ACHN (cell line): ENCODE data around the gene DTWD2.

Source experiments
- DNase-seq: peaks from one replicate; pipeline ENCODE4 v3.0.0-alpha.2; 2015
- in situ Hi-C: cut with HindIII; loops from 2 replicates; pipeline ENCODE4 v1.10.0; 2017; ENCODE audit warnings: low sequenced_read_pairs, low pct_ligation_motif_present, low pct_unique_long_range_greater_than_20kb

The DTWD2 gene

GRCh38 chr5:118818604-118819003, 169.7 kb downstream of the DTWD2 start:
- in situ Hi-C loops: no loop called here
- DNase-seq: no peak

DNA sequence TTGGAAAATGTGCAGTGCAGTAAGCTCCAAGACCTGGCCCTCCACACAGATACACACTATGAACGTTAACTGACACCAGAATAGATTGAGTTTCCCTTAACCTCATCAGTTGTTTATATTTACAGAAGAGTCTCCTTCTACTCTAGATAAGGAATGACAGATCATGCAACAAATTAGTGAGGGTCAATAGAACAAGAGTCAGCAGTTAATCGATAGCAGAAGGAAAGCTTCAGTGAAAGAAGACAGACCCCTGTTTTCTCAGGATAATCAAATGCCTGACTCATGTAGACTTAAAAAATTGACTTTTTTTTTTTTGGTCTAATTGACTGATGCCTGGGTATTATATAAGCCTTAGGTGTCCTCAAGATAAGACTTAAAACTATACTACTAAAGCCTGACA, 179.9 kb downstream of the DTWD2 start:
- no peak for DNase-seq
- in situ Hi-C loops: no loop called here

- in situ Hi-C loops: no loop called here
- DNase-seq: no peak
These were observed 181.8 kb downstream of the DTWD2 start for GRCh38 chr5:118806571-118806970.

- DNase-seq: no peak
- in situ Hi-C loops: no loop called here
These were observed 186.0 kb downstream of the DTWD2 start for GRCh38 chr5:118802335-118802734.

- DNase-seq: no peak
- in situ Hi-C loops: no loop called here
These were observed 192.3 kb downstream of the DTWD2 start for GRCh38 chr5:118796081-118796480.

- DNase-seq: no peak
- in situ Hi-C loops: no loop called here
These were observed 194.1 kb downstream of the DTWD2 start for GRCh38 chr5:118794281-118794680.

DNA sequence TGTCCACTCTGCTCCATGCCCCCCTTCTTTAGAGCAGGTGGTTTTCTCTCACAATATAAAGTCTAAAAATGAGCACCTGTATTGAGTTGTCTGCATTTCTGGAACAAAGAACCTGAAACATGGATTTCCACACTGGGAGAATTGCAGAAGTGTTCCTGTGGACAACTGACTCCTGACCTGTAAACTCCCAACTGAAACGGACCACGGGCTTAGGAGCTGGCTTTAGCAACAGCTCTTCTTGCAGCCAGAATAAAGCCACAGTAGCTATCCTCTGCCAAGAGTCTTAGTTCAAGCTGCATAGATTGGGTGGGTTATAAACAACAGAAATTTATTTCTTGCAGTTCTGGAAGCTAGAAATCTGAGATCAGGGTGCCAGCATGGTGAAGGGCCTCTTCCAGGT, 194.7 kb downstream of the DTWD2 start:
- DNase-seq: no peak
- in situ Hi-C loops: no loop called here

GRCh38 chr5:118793091-118793490, 195.3 kb downstream of the DTWD2 start:
- no peak for DNase-seq
- in situ Hi-C loops: no loop called here

DNA sequence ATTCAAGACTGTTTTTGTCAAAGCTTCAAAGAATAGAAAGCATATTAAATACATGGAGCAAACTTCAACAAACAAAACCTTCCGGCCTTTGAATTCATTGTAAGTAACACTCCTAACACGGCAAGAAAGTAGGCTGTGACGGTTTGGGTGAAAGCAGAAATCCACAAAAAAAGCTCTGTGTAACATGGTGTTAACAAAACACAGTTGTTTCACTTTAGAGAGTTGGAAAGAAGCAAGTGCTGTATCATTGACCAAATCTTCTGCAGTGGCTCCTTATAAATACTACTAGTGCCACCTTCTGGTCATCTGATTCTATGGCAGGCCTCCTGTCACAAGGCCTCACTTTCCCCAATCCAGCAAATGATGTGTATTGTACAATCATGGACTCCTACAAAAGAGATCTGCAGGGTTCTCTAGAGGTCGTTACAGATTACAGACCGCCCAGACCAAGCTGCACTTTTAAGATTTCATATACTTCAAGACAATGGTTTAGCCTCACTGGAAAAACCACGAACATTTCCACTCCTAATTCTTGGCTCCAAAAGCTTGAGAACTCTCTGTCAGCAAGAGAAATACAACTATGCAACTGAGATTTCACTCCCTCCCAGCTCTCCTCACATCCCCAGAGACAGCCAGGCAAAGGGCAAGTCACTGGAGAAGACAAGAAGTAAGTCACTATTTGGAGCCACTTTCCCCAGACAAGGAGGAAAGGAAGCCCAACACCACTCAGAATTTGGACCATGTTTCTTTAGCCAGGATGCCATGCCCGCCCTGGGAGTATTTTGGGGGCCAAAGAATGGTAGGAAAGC, 196.2 kb downstream of the DTWD2 start:
- DNase-seq: peak; percentile 66
- in situ Hi-C loops: no loop called here

- no peak for DNase-seq
- in situ Hi-C loops: no loop called here
These were observed 199.0 kb downstream of the DTWD2 start for GRCh38 chr5:118789366-118789765.

GRCh38 chr5:118788351-118788750, 200.0 kb downstream of the DTWD2 start:
- in situ Hi-C loops: no loop called here
- no peak for DNase-seq
